Mesothelial cell of epicardium (in vitro differentiated cells): ENCODE results near the gene SH3PXD2B. TPM values are rescaled to one million over a fixed set of nuclear protein-coding genes. Genes with fewer than 3 reads are reported as not detected.
A peak's percentile ranks its signal among the peaks of the same experiment; 100 is the strongest.

Experiments
- DNase-seq, 2 experiments: peaks; one replicate each; pipeline ENCODE4 v3.0.0; 2021; ENCODE audit warnings: low spot score in 2 of 2; ENCODE audit not compliant: unreplicated experiment in 2 of 2
- H3K27ac Mint-ChIP-seq: 2 replicates; pipeline ENCODE4 v1.8.0; 2021; ENCODE audit warnings: mixed read lengths
- H3K27me3 Mint-ChIP-seq: 2 replicates; pipeline ENCODE4 v1.8.0; 2021; ENCODE audit warnings: low read depth, mixed read lengths
- H3K36me3 Mint-ChIP-seq: 2 replicates; pipeline ENCODE4 v1.8.0; 2021; ENCODE audit warnings: mixed read lengths
- H3K4me1 Mint-ChIP-seq: 2 replicates; pipeline ENCODE4 v1.8.0; 2021; ENCODE audit warnings: mixed read lengths
- H3K4me3 Mint-ChIP-seq: 2 replicates; pipeline ENCODE4 v1.8.0; 2021; ENCODE audit warnings: mild to moderate bottlenecking, moderate library complexity, mixed read lengths
- H3K9me3 Mint-ChIP-seq: 2 replicates; pipeline ENCODE4 v1.8.0; 2021; ENCODE audit warnings: mixed read lengths
- CTCF ChIP-seq: fragments of 200-600 bp; sonication (generic); IDR thresholded peaks from one replicate; pipeline ENCODE4 v1.5.0; 2021; ENCODE audit warnings: antibody characterized with exemption; ENCODE audit not compliant: unreplicated experiment
- total RNA-seq: library from RNA; stranded (reverse); gene quantifications from 3 replicates; pipeline ENCODE4 v1.2.1, GENCODE V29; 2021

The SH3PXD2B gene
- total RNA-seq, 1 donor from 2014 or later, result 68.9 TPM

- H3K4me1 Mint-ChIP-seq, result peaks cover 18% of the 10 kb centered on the region
- no peaks in the 10 kb centered on the region for H3K9me3 Mint-ChIP-seq
- H3K27me3 Mint-ChIP-seq, result no peaks in the 10 kb centered on the region
- TF ChIP-seq CTCF, result no peak
- H3K36me3 Mint-ChIP-seq, result no peaks in the 10 kb centered on the region
- H3K4me3 Mint-ChIP-seq, result no peak overlapping the region
- no peak for DNase-seq
- peak overlapping the region; percentile 79 for H3K27ac Mint-ChIP-seq
Measured at GRCh38 chr5:172436078-172436878, 18.0 kb downstream of the SH3PXD2B start.

GRCh38 chr5:172435362-172436077 lies 18.8 kb downstream of the SH3PXD2B start:
- Mint-ChIP-seq H3K4me1 (peaks cover 18% of the 10 kb centered on the region), H3K27ac (no peak overlapping the region), H3K36me3 (no peaks in the 10 kb centered on the region), H3K9me3 (no peaks in the 10 kb centered on the region), H3K4me3 (no peak overlapping the region), H3K27me3 (no peaks in the 10 kb centered on the region)
- TF ChIP-seq CTCF, result no peak
- DNase-seq, result no peak

GRCh38 chr5:172434251-172434650 lies 20.1 kb downstream of the SH3PXD2B start:
- Mint-ChIP-seq H3K4me1 (peaks cover 18% of the 10 kb centered on the region), H3K27me3 (no peaks in the 10 kb centered on the region), H3K27ac (peak overlapping the region; percentile 53), H3K4me3 (no peak overlapping the region), H3K36me3 (no peaks in the 10 kb centered on the region), H3K9me3 (no peaks in the 10 kb centered on the region)
- no peak for DNase-seq
- TF ChIP-seq CTCF, result no peak

DNA sequence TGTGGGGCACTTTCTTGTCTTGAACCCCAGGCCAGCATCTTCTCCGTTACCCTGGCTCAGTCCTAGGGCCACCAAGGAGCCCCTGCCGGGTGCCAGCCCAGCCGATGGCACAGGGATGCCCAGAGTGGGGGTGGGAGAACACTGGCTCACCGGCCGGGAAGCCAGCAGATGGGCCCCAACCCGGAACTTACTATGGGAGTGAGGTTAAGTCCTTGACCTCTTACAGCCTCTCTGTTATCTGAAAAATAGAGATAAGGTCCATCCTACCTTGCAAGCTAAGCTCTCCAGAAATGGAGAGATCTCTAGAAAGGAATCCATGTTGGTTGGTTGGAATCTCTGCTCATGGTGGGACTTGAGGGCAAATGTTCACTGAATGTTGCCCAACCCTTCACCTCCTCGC lies 20.8 kb downstream of the SH3PXD2B start:
- Mint-ChIP-seq H3K4me1 (peaks cover 20% of the 10 kb centered on the region), H3K4me3 (no peak overlapping the region), H3K9me3 (peaks cover 3% of the 10 kb centered on the region), H3K27ac (no peak overlapping the region), H3K36me3 (peaks cover 2% of the 10 kb centered on the region), H3K27me3 (no peaks in the 10 kb centered on the region)
- no peak for TF ChIP-seq CTCF
- DNase-seq, result no peak

DNA sequence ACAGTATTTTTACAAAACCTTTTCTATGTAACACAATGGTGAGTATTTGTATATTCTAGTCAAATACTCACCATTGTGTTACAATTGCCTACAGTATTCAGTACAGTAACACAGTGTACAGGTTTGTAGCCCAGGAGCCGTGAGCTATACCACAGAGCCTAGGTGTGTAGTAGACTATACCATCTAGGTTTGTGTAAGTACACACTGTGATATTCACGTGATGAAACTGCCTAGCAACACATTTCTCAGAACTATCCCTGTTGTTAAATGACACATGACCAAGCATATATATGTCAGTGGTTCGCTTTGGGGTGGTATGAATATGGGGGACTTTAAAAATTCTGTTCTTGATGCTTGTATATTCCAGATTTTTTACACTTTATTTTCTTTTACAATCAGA lies 21.3 kb downstream of the SH3PXD2B start:
- peaks cover 4% of the 10 kb centered on the region for H3K9me3 Mint-ChIP-seq
- no peak for DNase-seq
- no peaks in the 10 kb centered on the region for H3K27me3 Mint-ChIP-seq
- H3K4me3 Mint-ChIP-seq, result no peak overlapping the region
- no peak overlapping the region for H3K27ac Mint-ChIP-seq
- peaks cover 3% of the 10 kb centered on the region for H3K36me3 Mint-ChIP-seq
- H3K4me1 Mint-ChIP-seq, result peaks cover 17% of the 10 kb centered on the region
- TF ChIP-seq CTCF, result no peak
